Peyer's patch (tissue), 4 donors: ENCODE results near the gene DSG2.
"Not testable (repeated sequence)": the region's sequence is repeated elsewhere in the genome, so short reads cannot be mapped to it uniquely, and the experiment has no call there.

Source experiments
- CTCF ChIP-seq, 6 experiments: fragments of 450-650 bp in 4 of 6; fragments of 200-600 bp in 2 of 6; sonication (generic) in 1 of 6; IDR thresholded peaks; one replicate each; pipeline ENCODE4 v1.5.1; 2017 to 2019; ENCODE audit warnings: antibody characterized with exemption in 6 of 6, mild to moderate bottlenecking in 3 of 6, moderate library complexity in 1 of 6
- POLR2A ChIP-seq, 2 donors: fragments of 450-650 bp; IDR thresholded peaks; one replicate each; pipeline ENCODE4 v1.5.1; 2017; ENCODE audit warnings: antibody characterized with exemption in 2 of 2, mild to moderate bottlenecking in 2 of 2, moderate library complexity in 2 of 2

GRCh38 chr18:31507124-31507523 lies 9.1 kb downstream of the DSG2 start:
- not testable (repeated sequence) for TF ChIP-seq CTCF, POLR2A (IDR thresholded peaks at IDR 0.05)
